ENCODE measurements around the gene YARS1.
A peak's percentile ranks its signal among the peaks of the same experiment; 100 is the strongest.

DNA sequence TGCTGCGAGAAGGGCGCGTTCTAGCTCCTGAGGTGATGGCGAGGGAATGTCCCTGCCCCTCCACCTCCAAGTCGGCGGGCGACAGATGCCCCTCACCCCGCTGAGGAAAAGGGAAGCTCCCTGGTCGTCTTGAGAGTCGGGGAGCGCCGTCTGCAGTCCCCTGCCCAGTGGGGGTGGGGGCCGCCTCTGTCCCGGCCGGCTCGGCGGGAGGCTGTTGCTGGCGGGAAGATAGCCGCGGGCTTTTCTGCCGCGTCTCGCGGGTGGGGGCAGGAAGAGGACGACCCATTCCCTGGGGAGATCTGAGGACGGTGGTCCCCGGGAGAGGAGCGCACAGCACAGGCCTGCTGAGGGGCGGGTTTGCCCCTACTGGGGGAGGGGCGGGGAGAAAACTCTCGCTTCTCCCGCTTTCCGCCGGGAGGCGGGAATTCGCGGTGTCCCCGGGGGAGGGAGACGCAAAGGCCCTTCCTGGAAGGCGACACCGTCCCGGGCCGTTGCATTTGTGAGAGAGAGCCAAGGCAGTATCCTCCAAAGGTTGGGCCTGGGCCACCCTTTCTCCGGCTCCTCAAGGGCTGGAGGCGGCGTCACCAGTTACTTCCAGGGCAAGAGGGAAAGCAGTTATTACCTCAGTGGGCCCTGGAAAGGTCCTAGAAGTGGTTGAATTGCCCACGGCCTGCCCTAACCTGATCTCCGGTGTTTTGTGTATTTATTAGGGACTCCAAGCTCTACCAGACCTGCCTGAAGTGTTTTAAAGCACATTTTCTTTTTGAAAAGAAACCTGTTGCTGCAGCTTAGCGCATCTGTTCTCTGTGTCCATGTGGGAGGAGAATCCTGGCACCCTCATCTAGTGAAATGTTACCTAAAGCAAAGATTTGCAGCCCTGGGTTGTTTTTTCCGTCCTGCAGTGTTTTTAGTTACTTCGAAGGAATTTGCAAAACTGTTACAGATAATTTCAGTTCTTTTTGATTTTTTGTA, 943 bp upstream of the YARS1 start:
- no peak for TF ChIP-seq POLR2AphosphoS5 (IDR thresholded peaks at IDR 0.05)
- TF ChIP-seq, protein P1, sequence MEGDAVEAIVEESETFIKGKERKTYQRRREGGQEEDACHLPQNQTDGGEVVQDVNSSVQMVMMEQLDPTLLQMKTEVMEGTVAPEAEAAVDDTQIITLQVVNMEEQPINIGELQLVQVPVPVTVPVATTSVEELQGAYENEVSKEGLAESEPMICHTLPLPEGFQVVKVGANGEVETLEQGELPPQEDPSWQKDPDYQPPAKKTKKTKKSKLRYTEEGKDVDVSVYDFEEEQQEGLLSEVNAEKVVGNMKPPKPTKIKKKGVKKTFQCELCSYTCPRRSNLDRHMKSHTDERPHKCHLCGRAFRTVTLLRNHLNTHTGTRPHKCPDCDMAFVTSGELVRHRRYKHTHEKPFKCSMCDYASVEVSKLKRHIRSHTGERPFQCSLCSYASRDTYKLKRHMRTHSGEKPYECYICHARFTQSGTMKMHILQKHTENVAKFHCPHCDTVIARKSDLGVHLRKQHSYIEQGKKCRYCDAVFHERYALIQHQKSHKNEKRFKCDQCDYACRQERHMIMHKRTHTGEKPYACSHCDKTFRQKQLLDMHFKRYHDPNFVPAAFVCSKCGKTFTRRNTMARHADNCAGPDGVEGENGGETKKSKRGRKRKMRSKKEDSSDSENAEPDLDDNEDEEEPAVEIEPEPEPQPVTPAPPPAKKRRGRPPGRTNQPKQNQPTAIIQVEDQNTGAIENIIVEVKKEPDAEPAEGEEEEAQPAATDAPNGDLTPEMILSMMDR (IDR thresholded peaks at IDR 0.05; ENCODE audit: poor library complexity, severe bottlenecking): no peak
- TF ChIP-seq EZH2 (IDR thresholded peaks at IDR 0.05; ENCODE audit: borderline replicate concordance, insufficient read depth, low read length, poor library complexity, severe bottlenecking): no peak
- TF ChIP-seq EP300 (conservative IDR thresholded peaks at IDR 0.05; ENCODE audit: poor library complexity, severe bottlenecking): no peak
- TF ChIP-seq TAF1 (IDR thresholded peaks at IDR 0.05; ENCODE audit: low read depth): peak; percentile 49
- TF ChIP-seq RAD21 (conservative IDR thresholded peaks at IDR 0.05): no peak
- no peak for TF ChIP-seq SMC3 (conservative IDR thresholded peaks at IDR 0.05; ENCODE audit: poor library complexity)
- no peak for TF ChIP-seq MXI1 (conservative IDR thresholded peaks at IDR 0.05; ENCODE audit: poor library complexity, severe bottlenecking)
- TF ChIP-seq, protein P2, sequence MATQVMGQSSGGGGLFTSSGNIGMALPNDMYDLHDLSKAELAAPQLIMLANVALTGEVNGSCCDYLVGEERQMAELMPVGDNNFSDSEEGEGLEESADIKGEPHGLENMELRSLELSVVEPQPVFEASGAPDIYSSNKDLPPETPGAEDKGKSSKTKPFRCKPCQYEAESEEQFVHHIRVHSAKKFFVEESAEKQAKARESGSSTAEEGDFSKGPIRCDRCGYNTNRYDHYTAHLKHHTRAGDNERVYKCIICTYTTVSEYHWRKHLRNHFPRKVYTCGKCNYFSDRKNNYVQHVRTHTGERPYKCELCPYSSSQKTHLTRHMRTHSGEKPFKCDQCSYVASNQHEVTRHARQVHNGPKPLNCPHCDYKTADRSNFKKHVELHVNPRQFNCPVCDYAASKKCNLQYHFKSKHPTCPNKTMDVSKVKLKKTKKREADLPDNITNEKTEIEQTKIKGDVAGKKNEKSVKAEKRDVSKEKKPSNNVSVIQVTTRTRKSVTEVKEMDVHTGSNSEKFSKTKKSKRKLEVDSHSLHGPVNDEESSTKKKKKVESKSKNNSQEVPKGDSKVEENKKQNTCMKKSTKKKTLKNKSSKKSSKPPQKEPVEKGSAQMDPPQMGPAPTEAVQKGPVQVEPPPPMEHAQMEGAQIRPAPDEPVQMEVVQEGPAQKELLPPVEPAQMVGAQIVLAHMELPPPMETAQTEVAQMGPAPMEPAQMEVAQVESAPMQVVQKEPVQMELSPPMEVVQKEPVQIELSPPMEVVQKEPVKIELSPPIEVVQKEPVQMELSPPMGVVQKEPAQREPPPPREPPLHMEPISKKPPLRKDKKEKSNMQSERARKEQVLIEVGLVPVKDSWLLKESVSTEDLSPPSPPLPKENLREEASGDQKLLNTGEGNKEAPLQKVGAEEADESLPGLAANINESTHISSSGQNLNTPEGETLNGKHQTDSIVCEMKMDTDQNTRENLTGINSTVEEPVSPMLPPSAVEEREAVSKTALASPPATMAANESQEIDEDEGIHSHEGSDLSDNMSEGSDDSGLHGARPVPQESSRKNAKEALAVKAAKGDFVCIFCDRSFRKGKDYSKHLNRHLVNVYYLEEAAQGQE (IDR thresholded peaks at IDR 0.05; ENCODE audit: borderline replicate concordance): no peak

Data from neural cell (in vitro differentiated cells).